Stimulated activated CD4-positive, alpha-beta T cell treated with anti-CD3 and anti-CD28 coated beads, Interleukin-4, amount 100 ng/mL, for 48 hours (primary cell): ENCODE results near the gene ZNF425.
A peak's percentile ranks its signal among the peaks of the same experiment; 100 is the strongest.
"Not testable (repeated sequence)": the region's sequence is repeated elsewhere in the genome, so short reads cannot be mapped to it uniquely, and the experiment has no call there.

Experiments used
- DNase-seq, 2 donors: peaks; one replicate each; pipeline ENCODE4 v3.0.0-alpha.2; 2020; ENCODE audit warnings: low read depth in 2 of 2

Gene ZNF425

DNA sequence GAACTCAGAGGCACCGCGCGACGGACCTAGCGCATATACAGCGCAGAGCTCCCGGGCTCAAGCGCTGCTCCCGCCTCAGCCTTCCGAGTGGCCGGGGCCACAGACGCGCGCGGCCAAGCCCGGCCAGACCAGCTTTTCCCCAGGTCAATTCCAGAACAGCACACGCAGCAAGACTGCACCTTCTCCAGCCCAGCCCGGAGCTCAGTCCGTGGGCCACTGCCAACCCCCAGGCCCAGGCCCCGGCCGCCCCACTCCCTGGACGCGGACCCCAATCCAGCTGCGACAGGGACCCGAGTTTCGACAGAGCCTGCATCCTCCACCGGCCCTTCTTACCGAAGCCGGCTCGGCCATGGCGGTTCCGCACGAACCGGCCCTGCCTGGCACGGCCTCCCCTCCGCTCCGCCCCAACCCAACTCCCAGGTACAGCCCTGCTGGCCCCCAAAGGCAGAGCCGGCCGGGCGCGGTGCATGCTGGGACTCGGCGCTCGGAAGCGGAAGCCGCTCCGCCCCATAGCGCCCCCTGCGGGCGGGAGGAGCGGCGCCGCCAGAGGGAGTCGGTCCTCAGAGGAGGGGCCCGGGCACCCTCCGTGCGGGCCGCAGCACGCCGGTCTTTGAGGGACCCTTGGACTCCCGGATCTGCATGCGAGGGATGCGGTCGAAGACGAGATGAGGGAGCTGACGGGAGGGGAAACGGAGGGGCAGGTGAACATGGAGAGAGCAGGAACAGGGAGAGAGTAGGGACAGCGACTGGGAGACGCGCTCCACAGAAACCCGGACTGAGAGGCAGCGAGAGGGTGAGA lies at the start of gene ZNF425:
TSS of gene ZNF425 (minus strand) at position 462 of the 799 bp plus-strand sequence. CDS start at position 351, 111 bp downstream.
- peak; percentile 92 to 93 for DNase-seq

DNA sequence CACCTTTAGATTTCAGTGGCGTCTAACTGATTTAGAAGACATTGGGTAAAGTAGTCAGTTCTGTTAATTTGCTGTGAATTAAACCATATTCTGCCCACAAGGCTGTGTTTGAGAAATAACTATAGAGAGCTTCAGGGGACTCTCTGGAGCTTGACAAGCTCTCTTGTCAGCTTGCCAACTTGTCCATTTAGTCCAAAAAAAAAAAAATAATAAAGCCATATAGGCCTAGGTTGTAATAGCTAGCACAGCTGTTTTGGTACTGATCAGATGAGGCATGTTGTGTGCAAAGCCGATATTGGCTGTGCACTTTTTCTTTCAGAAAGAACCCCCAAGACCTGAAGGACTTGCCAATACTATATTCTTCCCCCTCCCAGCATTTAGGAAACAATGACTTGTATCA lies 49.0 kb upstream of the ZNF425 start:
- no peak for DNase-seq

- no peak for DNase-seq
Measured at GRCh38 chr7:149172534-149172920, 46.4 kb upstream of the ZNF425 start.

DNA sequence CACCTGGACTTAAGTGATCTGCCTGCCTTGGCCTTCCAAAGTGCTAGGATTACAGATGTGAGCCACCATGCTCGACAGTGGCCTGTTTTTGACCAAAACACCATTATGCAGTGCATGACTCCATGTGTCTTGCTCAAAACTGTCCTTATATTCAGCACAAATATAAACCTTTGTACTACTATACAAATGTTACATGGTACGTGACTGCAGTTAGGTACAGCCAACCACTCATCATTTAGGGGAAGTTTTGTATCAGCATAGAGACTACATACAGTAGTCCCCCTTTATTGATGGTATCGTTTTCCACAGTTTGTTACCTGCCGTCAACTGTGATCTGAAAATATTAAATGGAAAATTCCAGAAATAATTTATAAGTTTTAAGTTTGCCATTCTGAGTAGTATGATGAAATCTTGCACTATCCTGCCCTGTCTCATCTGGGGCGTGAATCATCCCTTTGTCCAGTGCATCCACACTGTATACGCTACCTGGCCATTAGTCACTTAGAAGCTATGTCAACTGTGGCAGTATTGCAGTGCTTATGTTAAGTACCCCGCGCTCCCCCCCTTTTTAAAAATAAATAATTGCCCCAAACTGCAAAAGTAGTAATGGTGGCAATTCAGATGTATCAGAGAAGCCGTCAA lies 45.9 kb upstream of the ZNF425 start:
- no peak for DNase-seq

- no peak for DNase-seq
Measured at GRCh38 chr7:149166630-149167352, 40.7 kb upstream of the ZNF425 start.

DNA sequence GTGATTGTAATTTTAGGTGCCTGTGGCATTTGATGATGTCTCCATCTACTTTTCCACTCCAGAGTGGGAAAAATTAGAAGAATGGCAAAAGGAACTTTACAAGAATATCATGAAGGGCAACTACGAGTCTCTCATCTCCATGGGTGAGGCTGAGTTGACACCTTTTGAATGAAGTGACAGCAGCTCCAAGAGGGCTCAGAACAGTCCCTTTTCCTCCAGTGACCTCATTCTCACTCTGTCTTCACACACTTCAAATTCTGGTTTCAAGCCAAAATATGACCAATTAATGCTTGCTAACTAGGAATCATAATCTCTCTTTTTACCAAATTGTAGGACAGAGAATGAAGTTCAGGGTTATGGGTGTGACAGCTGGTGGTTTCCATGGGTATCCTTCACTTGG lies 40.0 kb upstream of the ZNF425 start:
- no peak for DNase-seq

- no peak for DNase-seq
Measured at GRCh38 chr7:149161241-149161848, 35.2 kb upstream of the ZNF425 start.

DNA sequence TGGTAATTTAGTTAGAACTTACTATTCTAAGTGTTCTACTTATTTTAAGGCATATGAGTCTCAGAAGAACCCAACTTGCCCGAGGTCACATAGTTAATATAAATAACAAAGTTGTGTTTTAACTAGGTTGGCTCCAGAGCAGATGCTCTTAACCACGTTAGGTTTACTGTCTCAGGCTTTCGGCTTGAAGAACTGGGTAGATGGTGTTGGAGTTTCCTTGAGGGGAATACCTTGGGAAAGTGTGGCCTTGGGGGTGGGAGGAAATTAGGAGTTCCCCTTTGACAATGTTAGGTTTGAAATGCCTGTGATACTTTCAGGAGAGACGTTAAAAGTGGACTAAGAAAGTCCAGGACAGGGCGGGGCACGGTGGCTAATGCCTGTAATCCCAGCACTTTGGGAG lies 30.8 kb upstream of the ZNF425 start:
- DNase-seq = no peak

- DNase-seq = no peak
Measured at GRCh38 chr7:149154056-149154455, 27.9 kb upstream of the ZNF425 start.

GRCh38 chr7:149153346-149153745 lies 27.2 kb upstream of the ZNF425 start:
- no peak for DNase-seq

DNA sequence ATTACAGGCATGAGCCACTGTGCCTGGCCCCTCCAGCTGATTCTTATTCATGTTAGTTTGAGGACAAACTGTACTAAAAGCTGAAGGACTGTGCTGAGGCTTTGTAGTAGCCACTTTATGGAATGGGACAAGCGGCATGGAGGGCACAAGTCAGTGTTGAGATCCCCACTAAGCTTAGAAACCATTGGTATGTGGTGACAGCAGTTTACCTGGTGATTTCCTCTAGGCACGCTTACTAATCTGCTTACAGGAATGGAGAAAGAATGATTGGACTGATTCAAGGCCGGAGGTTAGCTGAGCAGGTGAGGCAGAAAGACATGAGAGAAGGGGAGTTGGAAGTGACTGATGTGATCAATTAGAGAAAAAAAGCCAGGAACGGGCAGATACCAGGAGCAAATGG lies 24.9 kb upstream of the ZNF425 start:
- DNase-seq = no peak

- DNase-seq = peak; percentile 45 to 49
Measured at GRCh38 chr7:149147752-149148653, 21.9 kb upstream of the ZNF425 start.

GRCh38 chr7:149147072-149147751 lies 21.1 kb upstream of the ZNF425 start, which contains the start of gene ZNF398:
Gene ZNF398, plus strand, starts transcription at chr7:149147453. Its CDS starts 290 bp downstream, at chr7:149147743.
- DNase-seq = peak; percentile 68

DNA sequence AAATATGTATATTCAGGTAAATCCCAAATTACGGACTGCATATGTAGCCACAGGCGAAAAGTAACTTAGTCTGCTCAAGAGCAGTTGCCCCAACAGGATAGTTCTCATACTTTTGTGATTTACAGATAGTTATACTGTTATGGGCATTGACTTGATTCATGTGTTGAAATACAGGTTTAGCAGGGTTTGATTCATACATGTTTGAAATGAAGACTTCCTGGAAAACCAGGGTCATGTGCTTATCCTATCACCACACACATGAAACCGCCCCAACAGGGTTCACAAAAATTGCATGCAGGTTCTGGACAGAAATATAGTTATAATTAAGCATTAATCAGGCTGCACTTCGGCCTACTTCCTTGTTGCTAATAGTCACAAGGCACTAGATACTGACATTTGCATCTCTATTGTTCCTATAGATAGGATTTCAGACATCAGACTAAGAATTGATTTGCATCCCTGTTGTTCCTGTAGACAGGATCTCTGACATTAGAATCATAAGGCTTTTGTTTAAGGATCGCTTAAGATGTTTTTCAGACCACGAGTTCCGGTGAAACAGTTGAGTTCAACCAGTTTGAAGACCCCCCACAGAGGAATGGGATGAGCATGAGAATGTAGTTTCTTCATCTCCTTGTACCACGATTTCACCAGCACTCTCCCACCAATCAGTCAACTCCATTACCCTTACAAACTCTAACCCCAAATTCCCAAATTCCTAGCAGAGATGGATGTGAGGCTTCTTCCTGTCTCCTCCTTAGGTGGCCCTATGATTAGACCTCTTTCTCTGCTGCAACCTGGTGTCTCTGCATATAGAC lies 19.1 kb upstream of the ZNF425 start:
- no peak for DNase-seq

GRCh38 chr7:149144436-149144922 lies 18.4 kb upstream of the ZNF425 start:
- DNase-seq = not testable (repeated sequence)

DNA sequence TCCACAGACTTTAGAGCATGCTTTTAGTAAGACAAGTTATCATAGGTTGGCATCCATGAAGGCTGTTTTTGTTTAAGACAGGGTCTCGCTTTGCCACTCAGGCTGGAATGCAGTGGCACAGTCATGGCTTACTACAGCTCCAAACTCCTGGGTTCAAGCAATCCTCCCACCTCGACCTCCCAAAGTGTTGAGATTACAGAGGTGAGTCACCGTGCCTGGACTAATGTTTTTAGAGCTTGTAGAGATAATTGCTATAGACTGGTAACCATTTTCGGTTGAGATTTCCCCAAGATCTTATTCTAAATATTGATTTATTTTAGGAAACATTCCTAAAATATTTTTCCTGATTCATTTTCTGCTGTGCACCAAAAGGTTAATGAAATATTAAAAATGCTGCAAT lies 15.8 kb upstream of the ZNF425 start:
- no peak for DNase-seq

GRCh38 chr7:149140831-149141230 lies 14.7 kb upstream of the ZNF425 start:
- no peak for DNase-seq

GRCh38 chr7:149136118-149136517 lies 10.0 kb upstream of the ZNF425 start:
- DNase-seq = no peak

- DNase-seq = no peak
Measured at GRCh38 chr7:149133028-149133710, 7.0 kb upstream of the ZNF425 start.
